K562 (cell line): ENCODE data around the gene SLMAP. TPM values are rescaled to one million over a fixed set of nuclear protein-coding genes. Genes with fewer than 3 reads are reported as not detected.

Source experiments
- ATAC-seq: fragments of 200-7000 bp; cut with Tn5 transposase; 3 replicates; pipeline ENCODE4 v1.9.1; 2020; ENCODE audit warnings: moderate library complexity
- BruUV-seq: library from RNA; stranded (reverse); fragments of 400-500 nt; replicated peaks from 2 replicates; lab custom pipeline; 2021; lab: Mats Ljungman, UMichigan
- CTCF ChIA-PET: fragments of 300-600 bp; formaldehyde crosslinking; extraction: SDS; loops from one replicate; lab custom pipeline; 2021; ENCODE audit warnings: low intra/inter-chr PET ratio; lab: Yijun Ruan, JAX
- POLR2A ChIA-PET: fragments of 300-600, 350-650 bp; sonication (Branson Sonifier 250); formaldehyde crosslinking; extraction: SDS; loops from one replicate; lab custom pipeline; 2021; ENCODE audit warnings: antibody characterized with exemption, inconsistent platforms; lab: Yijun Ruan, JAX
- DNase-seq, 4 experiments: peaks; one replicate each; pipeline versions ENCODE4 v3.0.0 to v3.0.0-alpha.2; 2011 to 2018; ENCODE audit warnings: low spot score in 3 of 4, mixed read lengths in 3 of 4; ENCODE audit errors: extremely low read depth in 1 of 4
- FAIRE-seq: peaks from 2 replicates; lab custom pipeline; 2011; peaks lifted over from hg19 to GRCh38; lab: Jason Lieb, UNC
- H2AFZ ChIP-seq: 2 replicates; pipeline ENCODE4 v1.6.0; 2011; ENCODE audit warnings: low read depth, low read length, control low read depth, inconsistent platforms
- H3K27ac ChIP-seq: fragments of 200-600 bp; 3 replicates; pipeline ENCODE4 v1.8.0; 2011; ENCODE audit warnings: low read depth, mild to moderate bottlenecking, control low read depth, inconsistent platforms, low read length, moderate library complexity, mixed read lengths; ENCODE audit errors: extremely low read depth
- H3K27me3 ChIP-seq, 2 experiments: fragments of 300-600 bp in 1 of 2; 2 replicates in 1 of 2; 3 replicates in 1 of 2; pipeline versions ENCODE4 v1.6.0 to v1.8.0; 2011; ENCODE audit warnings: inconsistent platforms in 2 of 2, low read length in 2 of 2, mild to moderate bottlenecking in 1 of 2, mixed read lengths in 1 of 2, moderate library complexity in 1 of 2; ENCODE audit not compliant: control insufficient read depth in 2 of 2, insufficient read depth in 2 of 2
- H3K36me3 ChIP-seq: fragments of 300-600 bp; 3 replicates; pipeline ENCODE4 v1.8.0; 2011; ENCODE audit warnings: mild to moderate bottlenecking, low read length, inconsistent platforms; ENCODE audit not compliant: control insufficient read depth, insufficient read depth
- H3K4me1 ChIP-seq, 2 experiments: fragments of 200-600 bp in 1 of 2; replicated peaks in 1 of 2; 2 replicates in 1 of 2; 3 replicates in 1 of 2; pipeline versions ENCODE4 v1.5.1 to v1.8.0; 2011; ENCODE audit warnings: inconsistent platforms in 2 of 2, low read length in 2 of 2, mild to moderate bottlenecking in 1 of 2, mixed read lengths in 1 of 2, moderate library complexity in 1 of 2; ENCODE audit not compliant: control insufficient read depth in 2 of 2, insufficient read depth in 2 of 2
- H3K4me2 ChIP-seq: 2 replicates; pipeline ENCODE4 v1.6.1; 2011; ENCODE audit warnings: low read length, control low read depth, inconsistent platforms, mixed read lengths; ENCODE audit not compliant: insufficient read depth
- H3K4me3 ChIP-seq: fragments of 200-600 bp; sonication (generic), shearing (Covaris generic); 2 replicates; pipeline ENCODE4 v1.5.1; 2016; ENCODE audit warnings: control low read depth, inconsistent platforms
- H3K79me2 ChIP-seq: fragments of 200-600 bp; 3 replicates; pipeline ENCODE4 v1.8.0; 2011; ENCODE audit warnings: low read length, inconsistent platforms; ENCODE audit not compliant: control insufficient read depth, insufficient read depth
- H3K9ac ChIP-seq, 2 experiments: 2 replicates each; pipeline versions ENCODE4 v1.6.0 to v1.6.1; 2011; ENCODE audit warnings: low read depth in 2 of 2, low read length in 2 of 2, control low read depth in 1 of 2, inconsistent platforms in 1 of 2, mild to moderate bottlenecking in 1 of 2, mixed read lengths in 1 of 2; ENCODE audit not compliant: insufficient read depth in 1 of 2
- H3K9me1 ChIP-seq: one replicate; pipeline ENCODE4 v1.6.0; 2011; ENCODE audit warnings: inconsistent platforms, mild to moderate bottlenecking, low read length, moderate library complexity; ENCODE audit not compliant: control insufficient read depth, insufficient read depth
- H3K9me3 ChIP-seq: replicated peaks from 2 replicates; pipeline ENCODE4 v1.5.1; 2011; ENCODE audit warnings: low read depth, low read length, inconsistent platforms; ENCODE audit not compliant: control insufficient read depth, insufficient read depth
- H4K20me1 ChIP-seq: replicated peaks from 2 replicates; pipeline ENCODE4 v1.6.1; 2011; ENCODE audit warnings: low read length, inconsistent platforms, mixed read lengths; ENCODE audit not compliant: control insufficient read depth, insufficient read depth
- FOSL1 ChIP-seq: fragments of 200-800 bp; sonication (Bioruptor generic); conservative IDR thresholded peaks from 2 replicates; pipeline ENCODE4 v1.6.1; 2016; ENCODE audit warnings: missing genetic modification characterization, missing compliant biosample characterization
- ZNF212 ChIP-seq: fragments of 450-650 bp; formaldehyde crosslinking; IDR thresholded peaks from 2 replicates; pipeline ENCODE4 v1.4.0; 2020; ENCODE audit warnings: mild to moderate bottlenecking
- WGBS: fragments of 100-300 bp; shearing (Covaris generic); methylation state at CpG from one replicate; pipeline ENCODE4 v1.1.6; 2016; ENCODE audit warnings: low coverage, mixed read lengths; ENCODE audit not compliant: insufficient coverage; ENCODE audit errors: missing lambda C conversion rate; 5-methylcytosine and 5-hydroxymethylcytosine counted together
- in situ Hi-C: fragments of 300-500 bp; cut with MboI; formaldehyde crosslinking; loops from 4 replicates; pipeline ENCODE4 v1.15.0; 2018; ENCODE audit warnings: inconsistent platforms, mixed read lengths
- intact Hi-C: fragments of 100-400 bp; cut with micrococcal nuclease; formaldehyde crosslinking; loops from 2 replicates; pipeline ENCODE4 v1.14.2; 2022
- polyA plus RNA-seq, 8 experiments: library from polyadenylated mRNA; depleted of rRNA in 4 of 8; stranded (reverse) in 5 of 8; unstranded in 3 of 8; fragments of >200 nt; fragmentation: Nextera tagmentation in 2 of 8; fragmentation: Illumina TruSeq in 1 of 8; extraction: Ambion mirVana in 2 of 8; extraction: Trizol in 1 of 8; gene quantifications; 2 replicates each; pipeline versions ENCODE4 v1.2.1 to v1.2.3, GENCODE V29; 2011 to 2014; ENCODE audit warnings: inconsistent platforms in 1 of 8, missing spikeins in 1 of 8
- total RNA-seq, 7 experiments: library from RNA; depleted of rRNA in 6 of 7; stranded (reverse); fragments of >200 nt in 6 of 7; fragmentation: Illumina TruSeq in 2 of 7; extraction: Trizol in 2 of 7; gene quantifications; 2 replicates each; pipeline versions ENCODE4 v1.2.1 to v1.2.3, GENCODE V29; 2011 to 2021; ENCODE audit warnings: low replicate concordance in 1 of 7
- TF ChIP-seq, protein P1 (sequence below), 2 experiments: fragments of 450-650 bp in 1 of 2; sonication (generic) in 1 of 2; formaldehyde crosslinking in 1 of 2; IDR thresholded peaks; 2 replicates each; pipeline versions ENCODE4 v1.7.1 to v1.9.0; 2016 to 2022; ENCODE audit warnings: inconsistent platforms in 1 of 2, mild to moderate bottlenecking in 1 of 2, missing genetic modification reagents in 1 of 2
- TF ChIP-seq, protein P2 (sequence below): fragments of 450-650 bp; formaldehyde crosslinking; IDR thresholded peaks from 2 replicates; pipeline ENCODE4 v1.4.0; 2020; ENCODE audit warnings: mild to moderate bottlenecking, moderate library complexity

SLMAP gene
- total and polyA plus RNA-seq, 9 of the 15 experiments (the other 6 are each of a cell fraction or from before 2014, with no cell fraction given) = 12.1 to 50.7 (median 28.3) TPM

DNA sequence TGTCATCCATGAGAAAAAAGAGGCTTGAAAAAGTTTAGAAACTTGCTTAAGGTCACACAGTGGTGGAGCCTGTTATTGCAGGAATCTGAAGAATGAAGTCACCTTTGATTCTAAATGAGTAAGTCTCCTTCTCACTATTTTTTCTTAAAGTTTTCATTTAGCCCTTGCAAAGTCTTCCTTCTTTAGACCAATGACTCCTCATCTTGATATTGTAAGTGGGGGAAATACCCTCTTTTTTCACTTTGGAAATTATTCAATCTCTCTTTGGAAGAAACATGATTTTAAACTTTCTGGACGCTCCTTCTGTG lies 787 bp upstream of the SLMAP start:
- ChIA-PET POLR2A (interaction anchor here (0.6 to 1.2 kb wide), 9 partner anchors 11 to 221 kb away, joined by 3 to 5 read pairs (median 4); partner anchors contain the start of gene ARF4), CTCF (no interaction called here)
- no TSS peak for BruUV-seq
- 33% methylated on average over 1 of the region's 1 CpG for WGBS
- ATAC-seq (peak; percentile 23), FAIRE-seq (peak; percentile 23), DNase-seq (peak in 2 of 4 experiments; percentile 15 to 49)
- Histone ChIP-seq H4K20me1 (peaks cover 8% of the 10 kb centered on the region), H3K27ac (peak overlapping the region; percentile 96), H3K9me3 (no peaks in the 10 kb centered on the region), H3K4me2 (peak overlapping the region; percentile 88), H3K4me3 (peak overlapping the region; percentile 71), H3K4me1 (peaks cover 0 to 18% of the 10 kb centered on the region in 2 experiments; a peak in 3 of 5 replicates), H3K9me1 (no peaks in the 10 kb centered on the region), H3K27me3 (no peaks in the 10 kb centered on the region), H3K9ac (peak overlapping the region; percentile 79 to 99; a peak in 3 of 4 replicates), H3K36me3 (peaks cover 20% of the 10 kb centered on the region), H3K79me2 (peaks cover 43% of the 10 kb centered on the region), H2AFZ (peak overlapping the region; percentile 97)
- intact Hi-C loops = loop anchor here (2.0 to 5.0 kb wide), 2 partner anchors 63 to 159 kb away; partner anchors contain the start of genes ARF4 and DENND6A
- in situ Hi-C loops = no loop called here
- TF ChIP-seq FOSL1 (tag) = 0 out of 2 replicates have a peak, but pooled peaks have one; percentile 11
- TF ChIP-seq ZNF212 (CRISPR knock-in tag) = no peak
- TF ChIP-seq, protein P1, sequence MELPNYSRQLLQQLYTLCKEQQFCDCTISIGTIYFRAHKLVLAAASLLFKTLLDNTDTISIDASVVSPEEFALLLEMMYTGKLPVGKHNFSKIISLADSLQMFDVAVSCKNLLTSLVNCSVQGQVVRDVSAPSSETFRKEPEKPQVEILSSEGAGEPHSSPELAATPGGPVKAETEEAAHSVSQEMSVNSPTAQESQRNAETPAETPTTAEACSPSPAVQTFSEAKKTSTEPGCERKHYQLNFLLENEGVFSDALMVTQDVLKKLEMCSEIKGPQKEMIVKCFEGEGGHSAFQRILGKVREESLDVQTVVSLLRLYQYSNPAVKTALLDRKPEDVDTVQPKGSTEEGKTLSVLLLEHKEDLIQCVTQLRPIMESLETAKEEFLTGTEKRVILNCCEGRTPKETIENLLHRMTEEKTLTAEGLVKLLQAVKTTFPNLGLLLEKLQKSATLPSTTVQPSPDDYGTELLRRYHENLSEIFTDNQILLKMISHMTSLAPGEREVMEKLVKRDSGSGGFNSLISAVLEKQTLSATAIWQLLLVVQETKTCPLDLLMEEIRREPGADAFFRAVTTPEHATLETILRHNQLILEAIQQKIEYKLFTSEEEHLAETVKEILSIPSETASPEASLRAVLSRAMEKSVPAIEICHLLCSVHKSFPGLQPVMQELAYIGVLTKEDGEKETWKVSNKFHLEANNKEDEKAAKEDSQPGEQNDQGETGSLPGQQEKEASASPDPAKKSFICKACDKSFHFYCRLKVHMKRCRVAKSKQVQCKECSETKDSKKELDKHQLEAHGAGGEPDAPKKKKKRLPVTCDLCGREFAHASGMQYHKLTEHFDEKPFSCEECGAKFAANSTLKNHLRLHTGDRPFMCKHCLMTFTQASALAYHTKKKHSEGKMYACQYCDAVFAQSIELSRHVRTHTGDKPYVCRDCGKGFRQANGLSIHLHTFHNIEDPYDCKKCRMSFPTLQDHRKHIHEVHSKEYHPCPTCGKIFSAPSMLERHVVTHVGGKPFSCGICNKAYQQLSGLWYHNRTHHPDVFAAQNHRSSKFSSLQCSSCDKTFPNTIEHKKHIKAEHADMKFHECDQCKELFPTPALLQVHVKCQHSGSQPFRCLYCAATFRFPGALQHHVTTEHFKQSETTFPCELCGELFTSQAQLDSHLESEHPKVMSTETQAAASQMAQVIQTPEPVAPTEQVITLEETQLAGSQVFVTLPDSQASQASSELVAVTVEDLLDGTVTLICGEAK (IDR thresholded peaks at IDR 0.05) = no peak
- TF ChIP-seq, protein P1 (CRISPR knock-in tag; IDR thresholded peaks at IDR 0.05) = no peak
- TF ChIP-seq, protein P2, sequence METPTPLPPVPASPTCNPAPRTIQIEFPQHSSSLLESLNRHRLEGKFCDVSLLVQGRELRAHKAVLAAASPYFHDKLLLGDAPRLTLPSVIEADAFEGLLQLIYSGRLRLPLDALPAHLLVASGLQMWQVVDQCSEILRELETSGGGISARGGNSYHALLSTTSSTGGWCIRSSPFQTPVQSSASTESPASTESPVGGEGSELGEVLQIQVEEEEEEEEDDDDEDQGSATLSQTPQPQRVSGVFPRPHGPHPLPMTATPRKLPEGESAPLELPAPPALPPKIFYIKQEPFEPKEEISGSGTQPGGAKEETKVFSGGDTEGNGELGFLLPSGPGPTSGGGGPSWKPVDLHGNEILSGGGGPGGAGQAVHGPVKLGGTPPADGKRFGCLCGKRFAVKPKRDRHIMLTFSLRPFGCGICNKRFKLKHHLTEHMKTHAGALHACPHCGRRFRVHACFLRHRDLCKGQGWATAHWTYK (CRISPR knock-in tag) = no peak
